C1 segment of cervical spinal cord (tissue), 14 donors: Measurements from ENCODE around the gene CATSPERB.
"Not testable (repeated sequence)": the region's sequence is repeated elsewhere in the genome, so short reads cannot be mapped to it uniquely, and the experiment has no call there.

Experiments used
- DNase-seq, 14 donors: peaks; one replicate each; lab custom pipeline; 2025; lab: John Stamatoyannopoulos, UW

Gene CATSPERB

GRCh38 chr14:91731986-91732385, at the start of gene CATSPERB:
Gene CATSPERB (minus strand): TSS chr14:91732086. CDS start chr14:91729479, 2,607 bp downstream.
- DNase-seq: no peak

GRCh38 chr14:91780452-91780851, 48.6 kb upstream of the CATSPERB start:
- DNase-seq: no peak

GRCh38 chr14:91778217-91778616, 46.3 kb upstream of the CATSPERB start:
- no peak for DNase-seq

- no peak for DNase-seq
These were observed 42.5 kb upstream of the CATSPERB start for GRCh38 chr14:91774140-91775096.

GRCh38 chr14:91770185-91770584, 38.3 kb upstream of the CATSPERB start:
- DNase-seq: no peak

- no peak for DNase-seq
These were observed 23.8 kb upstream of the CATSPERB start for GRCh38 chr14:91755570-91756295.

- DNase-seq: no peak
These were observed 22.9 kb upstream of the CATSPERB start for GRCh38 chr14:91754819-91755218.

GRCh38 chr14:91754185-91754584, 22.3 kb upstream of the CATSPERB start:
- DNase-seq: no peak

GRCh38 chr14:91753501-91754128, 21.7 kb upstream of the CATSPERB start:
- no peak for DNase-seq

GRCh38 chr14:91752961-91753360, 21.1 kb upstream of the CATSPERB start:
- peak in 1 of 14 donors; percentile 11 for DNase-seq

- DNase-seq: no peak
These were observed 19.8 kb upstream of the CATSPERB start for GRCh38 chr14:91751719-91752118.

GRCh38 chr14:91750634-91751198, 18.8 kb upstream of the CATSPERB start:
- no peak for DNase-seq

GRCh38 chr14:91749868-91750267, 18.0 kb upstream of the CATSPERB start:
- DNase-seq: no peak

- DNase-seq: no peak
These were observed 16.2 kb upstream of the CATSPERB start for GRCh38 chr14:91748049-91748448.

- DNase-seq: no peak
These were observed 13.5 kb upstream of the CATSPERB start for GRCh38 chr14:91745344-91745743.

- no peak for DNase-seq
These were observed 12.2 kb upstream of the CATSPERB start for GRCh38 chr14:91744068-91744480.

- no peak for DNase-seq
These were observed 11.4 kb upstream of the CATSPERB start for GRCh38 chr14:91743305-91743653.

GRCh38 chr14:91742621-91743304, 10.9 kb upstream of the CATSPERB start:
- no peak for DNase-seq

GRCh38 chr14:91739867-91740266, 8.0 kb upstream of the CATSPERB start:
- DNase-seq: not testable (repeated sequence)

- no peak for DNase-seq
These were observed 5.7 kb upstream of the CATSPERB start for GRCh38 chr14:91737619-91738018.

- DNase-seq: no peak
These were observed 1.1 kb upstream of the CATSPERB start for GRCh38 chr14:91732859-91733477.
